Endometrial microvascular endothelial cells (primary cell): ENCODE data around the gene GMDS. TPM values are rescaled to one million over a fixed set of nuclear protein-coding genes. Genes with fewer than 3 reads are reported as not detected.

ENCODE experiments used
- in situ Hi-C: cut with HindIII; loops from 2 replicates; pipeline ENCODE4 v1.10.0; 2017; ENCODE audit warnings: low sequenced_read_pairs, low pct_unique_long_range_greater_than_20kb; ENCODE audit errors: inconsistent ontology term
- total RNA-seq: library from RNA; depleted of rRNA; stranded (reverse); fragments of >200 nt; gene quantifications from one replicate; pipeline ENCODE4 v1.2.3, GENCODE V29; 2015; ENCODE audit errors: inconsistent ontology term

Gene GMDS
- total RNA-seq, 1 donor from 2014 or later: 7.4 TPM

- in situ Hi-C loops: no loop called here
Measured at GRCh38 chr6:1574083-1574761, 671.2 kb downstream of the GMDS start.
